H1 (cell line): ENCODE data around the gene WFIKKN1. TPM values are rescaled to one million over a fixed set of nuclear protein-coding genes. Genes with fewer than 3 reads are reported as not detected.
A peak's percentile ranks its signal among the peaks of the same experiment; 100 is the strongest.

Experiments
- CTCF ChIA-PET: fragments of 300-600 bp; sonication (Branson Sonifier 250); formaldehyde crosslinking; loops from one replicate; lab custom pipeline; 2021; ENCODE audit not compliant: partially characterized antibody; lab: Charles Lee
- POLR2A ChIA-PET: fragments of 300-600 bp; sonication (Branson Sonifier 250); formaldehyde crosslinking; loops from one replicate; lab custom pipeline; 2021; ENCODE audit warnings: inconsistent platforms; ENCODE audit not compliant: partially characterized antibody; lab: Charles Lee
- DNase-seq, 2 experiments: peaks; one replicate each; pipeline versions ENCODE4 v3.0.0 to v3.0.0-alpha.2; 2010 to 2022; ENCODE audit warnings: low spot score in 2 of 2, low read depth in 1 of 2, mixed read lengths in 1 of 2
- FAIRE-seq: peaks from 2 replicates; lab custom pipeline; 2011; peaks lifted over from hg19 to GRCh38; lab: Jason Lieb, UNC
- H2AFZ ChIP-seq: 2 replicates; pipeline ENCODE4 v1.8.1; 2012; ENCODE audit warnings: low read length, inconsistent platforms
- H2AK5ac ChIP-seq: 2 replicates; pipeline ENCODE4 v1.6.1; 2013; ENCODE audit warnings: low read depth, low read length
- H2BK120ac ChIP-seq: replicated peaks from 2 replicates; pipeline ENCODE3; 2013; ENCODE audit warnings: low read depth, low read length, inconsistent platforms
- H2BK12ac ChIP-seq: 2 replicates; pipeline ENCODE4 v1.6.1; 2013; ENCODE audit warnings: low read depth, low read length
- H2BK15ac ChIP-seq: 2 replicates; pipeline ENCODE4 v1.6.1; 2013; ENCODE audit warnings: low read length
- H2BK20ac ChIP-seq: 2 replicates; pipeline ENCODE4 v1.6.1; 2013; ENCODE audit warnings: low read length
- H2BK5ac ChIP-seq: 2 replicates; pipeline ENCODE4 v1.6.1; 2013; ENCODE audit warnings: low read depth, low read length
- H3K14ac ChIP-seq: 2 replicates; pipeline ENCODE4 v1.6.1; 2013; ENCODE audit warnings: inconsistent platforms; ENCODE audit not compliant: insufficient read length
- H3K18ac ChIP-seq: 2 replicates; pipeline ENCODE4 v1.6.1; 2013; ENCODE audit warnings: low read length; ENCODE audit errors: extremely low read depth
- H3K23ac ChIP-seq: 2 replicates; pipeline ENCODE4 v1.6.1; 2013; ENCODE audit warnings: inconsistent platforms; ENCODE audit not compliant: insufficient read length
- H3K23me2 ChIP-seq: 2 replicates; pipeline ENCODE4 v1.6.1; 2013; ENCODE audit warnings: low read depth, low read length
- H3K27ac ChIP-seq: 2 replicates; pipeline ENCODE4 v1.6.1; 2011; ENCODE audit warnings: low read depth, low read length, inconsistent platforms
- H3K27me3 ChIP-seq, 4 experiments: replicated peaks in 1 of 4; 1 replicate in 1 of 4; 2 replicates in 3 of 4; pipeline versions ENCODE4 v1.6.1 to v1.8.1; 2011 to 2013; ENCODE audit warnings: low read length in 3 of 4, mild to moderate bottlenecking in 3 of 4, inconsistent platforms in 2 of 4, mixed read lengths in 2 of 4, moderate library complexity in 1 of 4; ENCODE audit not compliant: control insufficient read depth in 3 of 4, insufficient read depth in 3 of 4; ENCODE audit errors: extremely low read depth in 1 of 4
- H3K36me3 ChIP-seq, 4 experiments: 2 replicates each; pipeline versions ENCODE4 v1.6.1 to v1.8.1; 2011 to 2013; ENCODE audit warnings: mild to moderate bottlenecking in 4 of 4, low read length in 3 of 4, moderate library complexity in 2 of 4, control low read depth in 1 of 4, inconsistent platforms in 1 of 4; ENCODE audit not compliant: insufficient read depth in 4 of 4, control insufficient read depth in 2 of 4
- H3K4ac ChIP-seq: replicated peaks from 2 replicates; pipeline ENCODE3; 2013; ENCODE audit warnings: low read length, low read depth, mixed read lengths, inconsistent platforms; ENCODE audit not compliant: insufficient read length
- H3K4me1 ChIP-seq, 4 experiments: replicated peaks in 1 of 4; 1 replicate in 1 of 4; 2 replicates in 3 of 4; pipeline versions ENCODE4 v1.6.1 to v1.8.1; 2011 to 2013; ENCODE audit warnings: low read length in 3 of 4, inconsistent platforms in 2 of 4, mixed read lengths in 1 of 4; ENCODE audit not compliant: insufficient read depth in 4 of 4, control insufficient read depth in 3 of 4
- H3K4me2 ChIP-seq, 2 experiments: 2 replicates each; pipeline versions ENCODE4 v1.6.1 to v1.8.1; 2011 to 2013; ENCODE audit warnings: low read depth in 2 of 2, low read length in 2 of 2, control low read depth in 1 of 2, inconsistent platforms in 1 of 2, mild to moderate bottlenecking in 1 of 2; ENCODE audit not compliant: insufficient read depth in 1 of 2
- H3K4me3 ChIP-seq, 4 experiments: fragments of 200-600, 300-600 bp in 1 of 4; sonication (generic), shearing (Covaris generic), sonication (Bioruptor Twin) in 1 of 4; 2 replicates each; pipeline versions ENCODE4 v1.5.1 to v1.8.1; 2011 to 2016; ENCODE audit warnings: low read length in 4 of 4, low read depth in 3 of 4, control low read depth in 2 of 4, inconsistent platforms in 2 of 4, mild to moderate bottlenecking in 2 of 4, mixed read lengths in 1 of 4, moderate library complexity in 1 of 4; ENCODE audit not compliant: insufficient read depth in 2 of 4; ENCODE audit errors: extremely low read depth in 1 of 4
- H3K56ac ChIP-seq: replicated peaks from 2 replicates; pipeline ENCODE3; 2013; ENCODE audit warnings: low read depth, mild to moderate bottlenecking, mixed read lengths, low read length, inconsistent platforms; ENCODE audit not compliant: insufficient read length
- H3K79me1 ChIP-seq: 2 replicates; pipeline ENCODE4 v1.6.1; 2013; ENCODE audit warnings: low read depth, low read length, control low read depth
- H3K79me2 ChIP-seq, 2 experiments: 2 replicates each; pipeline versions ENCODE4 v1.6.1 to v1.8.1; 2012 to 2013; ENCODE audit warnings: low read length in 2 of 2, mild to moderate bottlenecking in 2 of 2, inconsistent platforms in 1 of 2; ENCODE audit not compliant: insufficient read depth in 2 of 2, control insufficient read depth in 1 of 2
- H3K9ac ChIP-seq, 4 experiments: replicated peaks in 1 of 4; 1 replicate in 1 of 4; 2 replicates in 3 of 4; pipeline versions ENCODE4 v1.6.1 to v1.8.1; 2011 to 2013; ENCODE audit warnings: low read depth in 3 of 4, low read length in 3 of 4, control low read depth in 2 of 4, mild to moderate bottlenecking in 2 of 4, moderate library complexity in 2 of 4, inconsistent platforms in 1 of 4; ENCODE audit errors: extremely low read depth in 1 of 4
- H3K9me3 ChIP-seq, 2 experiments: 2 replicates each; pipeline versions ENCODE4 v1.6.1 to v1.8.1; 2012 to 2013; ENCODE audit warnings: mild to moderate bottlenecking in 2 of 2, moderate library complexity in 2 of 2, control low read depth in 1 of 2, inconsistent platforms in 1 of 2, low read depth in 1 of 2, low read length in 1 of 2, mixed read lengths in 1 of 2; ENCODE audit not compliant: insufficient read depth in 2 of 2
- H4K20me1 ChIP-seq, 2 experiments: replicated peaks in 1 of 2; 2 replicates each; pipeline versions ENCODE3 to v1.8.1; 2011 to 2013; ENCODE audit warnings: inconsistent platforms in 2 of 2, low read length in 2 of 2, mild to moderate bottlenecking in 1 of 2; ENCODE audit not compliant: insufficient read depth in 2 of 2, control insufficient read depth in 1 of 2
- H4K5ac ChIP-seq: 2 replicates; pipeline ENCODE4 v1.6.1; 2013; ENCODE audit warnings: low read length, low read depth, mixed read lengths, inconsistent platforms; ENCODE audit not compliant: insufficient read length
- H4K8ac ChIP-seq: 2 replicates; pipeline ENCODE4 v1.8.0; 2013; ENCODE audit warnings: mild to moderate bottlenecking, moderate library complexity, low read length, inconsistent platforms; ENCODE audit not compliant: insufficient read depth; ENCODE audit errors: extremely low read depth
- H4K91ac ChIP-seq: replicated peaks from 2 replicates; pipeline ENCODE3; 2013; ENCODE audit warnings: low read length, mixed read lengths, inconsistent platforms; ENCODE audit not compliant: insufficient read length
- BCL11A ChIP-seq, 2 experiments: IDR thresholded peaks; one replicate each; pipeline ENCODE4 v1.6.1; 2011; ENCODE audit warnings: low read depth in 2 of 2, low read length in 2 of 2, mild to moderate bottlenecking in 2 of 2
- CREB1 ChIP-seq: IDR thresholded peaks from 2 replicates; pipeline ENCODE4 v1.6.1; 2012; ENCODE audit warnings: inconsistent platforms
- FOSL1 ChIP-seq: IDR thresholded peaks from 2 replicates; pipeline ENCODE4 v1.6.1; 2011; ENCODE audit warnings: mild to moderate bottlenecking, low read depth, low read length, moderate library complexity; ENCODE audit not compliant: insufficient read depth
- KDM1A ChIP-seq: fragments of 200-600, 300-600 bp; sonication (generic); IDR thresholded peaks from 2 replicates; pipeline ENCODE4 v1.7.1; 2016; ENCODE audit warnings: mild to moderate bottlenecking, low read length, borderline replicate concordance
- NRF1 ChIP-seq: IDR thresholded peaks from 2 replicates; pipeline ENCODE4 v1.6.1; 2011; ENCODE audit warnings: mild to moderate bottlenecking, low read depth, low read length, improper control_type of control experiment
- RAD21 ChIP-seq, 2 experiments: IDR thresholded peaks in 1 of 2; conservative IDR thresholded peaks in 1 of 2; 2 replicates each; pipeline ENCODE4 v1.6.1; 2011; ENCODE audit warnings: low read depth in 2 of 2, low read length in 2 of 2, improper control_type of control experiment in 1 of 2, inconsistent platforms in 1 of 2, mild to moderate bottlenecking in 1 of 2, moderate library complexity in 1 of 2
- SP2 ChIP-seq: IDR thresholded peaks from 2 replicates; pipeline ENCODE4 v1.6.1; 2012; ENCODE audit warnings: mild to moderate bottlenecking, low read length, inconsistent platforms
- SP4 ChIP-seq: IDR thresholded peaks from 2 replicates; pipeline ENCODE4 v1.6.1; 2012; ENCODE audit warnings: low read length, inconsistent platforms
- WGBS, 2 experiments: shearing (Covaris generic) in 1 of 2; methylation state at CpG; one replicate each; pipeline versions ENCODE4 v1.1.6 to v1.1.7; 2013 to 2015; ENCODE audit warnings: low lambda C conversion rate in 2 of 2, mixed read lengths in 2 of 2, inconsistent platforms in 1 of 2, low coverage in 1 of 2, missing lambda C conversion rate in 1 of 2; ENCODE audit not compliant: insufficient replicate concordance in 2 of 2, insufficient coverage in 1 of 2, insufficient read length in 1 of 2; ENCODE audit errors: extremely low coverage in 1 of 2, missing lambda C conversion rate in 1 of 2; 5-methylcytosine and 5-hydroxymethylcytosine counted together
- polyA plus RNA-seq, 7 experiments: library from polyadenylated mRNA; depleted of rRNA in 3 of 7; stranded (reverse) in 5 of 7; unstranded in 2 of 7; fragments of >200 nt in 5 of 7; fragments of 200-250 nt in 2 of 7; gene quantifications; 1 replicate in 5 of 7; 2 replicates in 1 of 7; 4 replicates in 1 of 7; pipeline versions ENCODE4 v1.2.1 to v1.2.3, GENCODE V29; 2011 to 2013; ENCODE audit warnings: missing spikeins in 2 of 7, mixed read lengths in 2 of 7
- total RNA-seq: library from RNA; stranded (reverse); fragmentation: NEBNext Ultra II Directional; extraction: Animal tissue kit (Norgen Biotek cat#: 25700); gene quantifications from 2 replicates; pipeline ENCODE4 v1.2.1, GENCODE V29; 2021
- TF ChIP-seq, protein P1 (sequence below): IDR thresholded peaks from 2 replicates; pipeline ENCODE4 v1.6.1; 2011; ENCODE audit warnings: low read depth, mild to moderate bottlenecking, low read length; ENCODE audit not compliant: insufficient read depth

The WFIKKN1 gene
- total and polyA plus RNA-seq, 2 of the 8 experiments (the other 6 are each of a cell fraction or from before 2014, with no cell fraction given): 11.4 to 15.8 TPM

DNA sequence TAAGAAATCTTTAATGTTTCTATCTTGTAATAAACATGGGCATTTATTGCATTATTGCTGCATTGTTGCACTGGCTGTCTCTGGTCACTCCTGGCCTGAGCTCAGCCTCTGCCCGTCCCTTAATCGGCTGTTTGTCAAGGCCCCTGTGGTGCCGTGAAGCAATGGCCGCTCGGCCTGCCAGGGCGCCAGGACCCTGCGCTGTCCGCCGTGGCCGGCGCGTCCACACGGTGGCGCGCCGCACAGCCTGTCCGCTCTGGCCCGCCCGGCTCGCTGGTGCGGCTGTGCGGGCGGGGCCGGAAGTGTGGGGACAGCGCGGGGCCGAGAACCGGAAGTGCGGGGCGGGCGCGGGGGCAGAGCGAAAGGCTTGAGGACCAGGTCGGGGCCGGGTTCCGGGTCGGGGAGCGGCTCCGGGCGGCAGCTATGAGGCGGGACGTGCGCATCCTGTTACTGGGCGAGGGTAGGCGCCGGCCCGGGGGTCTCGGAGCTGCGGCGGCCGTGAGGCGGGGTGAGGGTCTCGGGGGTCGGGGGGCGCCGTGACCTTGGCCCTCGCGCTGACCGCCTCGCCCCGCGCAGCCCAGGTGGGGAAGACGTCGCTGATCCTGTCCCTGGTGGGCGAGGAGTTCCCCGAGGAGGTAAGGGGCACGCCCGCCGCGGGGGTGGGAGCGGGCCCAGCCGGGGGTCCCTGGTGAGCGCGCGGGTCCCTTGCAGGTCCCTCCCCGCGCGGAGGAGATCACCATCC lies 37.2 kb downstream of the WFIKKN1 start, which contains the start of gene RHOT2:
TSS of gene RHOT2 (plus strand) at position 353 of the 739 bp plus-strand sequence. CDS start at position 421, 68 bp downstream.
- no peak within 1 kb of the TSS for H2BK120ac ChIP-seq
- 0 out of 2 replicates have a peak within 1 kb of the TSS, but pooled peaks have one; percentile 32 for H2BK5ac ChIP-seq
- H3K23ac ChIP-seq: no peak within 1 kb of the TSS
- H3K4me3 ChIP-seq: peak within 1 kb of the TSS; percentile 71 to 89 (median 76)
- H3K36me3 ChIP-seq: peaks cover 11 to 37% (median 31%) of the 10 kb centered on the region in 4 experiments; a peak in 7 of 8 replicates
- H3K56ac ChIP-seq: peak within 1 kb of the TSS; percentile 39
- peak within 1 kb of the TSS; percentile 53; the same call in 1 of the 2 replicates for H2BK12ac ChIP-seq
- POLR2A ChIA-PET: interaction anchor here (0.7 to 17.4 kb wide), 10 partner anchors 10 to 142 kb away, joined by 3 to 214 read pairs (median 4); partner anchors contain the start of genes JMJD8, RHBDL1, STUB1 and WDR90
- no peaks in the 10 kb centered on the region for H3K27me3 ChIP-seq
- H3K14ac ChIP-seq: no peak within 1 kb of the TSS
- WGBS, 2 experiments: 18% methylated on average over 7 of the region's 78 CpGs; no CpG with 5 or more reads in 1 of the 2 experiments
- peak within 1 kb of the TSS; percentile 46 to 83 for H3K4me2 ChIP-seq
- DNase-seq (peak; percentile 47 to 94), FAIRE-seq (no peak)
- H4K91ac ChIP-seq: peak within 1 kb of the TSS; percentile 81
- H3K79me1 ChIP-seq: peaks cover 13% of the 10 kb centered on the region
- no peaks in the 10 kb centered on the region for H3K9me3 ChIP-seq
- H3K23me2 ChIP-seq: peaks cover 5% of the 10 kb centered on the region; the same call in 1 of the 2 replicates
- peak within 1 kb of the TSS; percentile 4; the same call in 1 of the 2 replicates for H2AK5ac ChIP-seq
- H2AFZ ChIP-seq: no peak within 1 kb of the TSS
- H4K20me1 ChIP-seq: peaks cover 4 to 23% of the 10 kb centered on the region in 2 experiments
- H4K5ac ChIP-seq: no peak within 1 kb of the TSS
- H2BK20ac ChIP-seq: no peak within 1 kb of the TSS
- H3K27ac ChIP-seq: peak within 1 kb of the TSS; percentile 23; the same call in 1 of the 2 replicates
- no peak within 1 kb of the TSS; the same call in 1 of the 2 replicates for H3K18ac ChIP-seq
- H2BK15ac ChIP-seq: peak within 1 kb of the TSS; percentile 46; the same call in 1 of the 2 replicates
- H3K9ac ChIP-seq: peak within 1 kb of the TSS; percentile 38 to 75 (median 57)
- H4K8ac ChIP-seq: peak within 1 kb of the TSS; percentile 89
- peaks cover 0 to 8% (median 5%) of the 10 kb centered on the region in 4 experiments; a peak in 5 of 7 replicates for H3K4me1 ChIP-seq
- peaks cover 0 to 13% of the 10 kb centered on the region in 2 experiments; a peak in 1 of 4 replicates for H3K79me2 ChIP-seq
- peak within 1 kb of the TSS; percentile 85 for H3K4ac ChIP-seq
- CTCF ChIA-PET: interaction anchor here (0.6 to 12.0 kb wide), 12 partner anchors 8 to 232 kb away, joined by 3 to 104 read pairs (median 4); partner anchors contain the start of genes JMJD8, WDR24 and WDR90
- no peak for TF ChIP-seq KDM1A
- TF ChIP-seq SP4: 0 out of 2 replicates have a peak, but pooled peaks have one; percentile 64
- no peak for TF ChIP-seq NRF1
- TF ChIP-seq CREB1: peak; percentile 66
- TF ChIP-seq, protein P1, sequence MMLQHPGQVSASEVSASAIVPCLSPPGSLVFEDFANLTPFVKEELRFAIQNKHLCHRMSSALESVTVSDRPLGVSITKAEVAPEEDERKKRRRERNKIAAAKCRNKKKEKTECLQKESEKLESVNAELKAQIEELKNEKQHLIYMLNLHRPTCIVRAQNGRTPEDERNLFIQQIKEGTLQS: no peak
- peak; percentile 34 to 65; a peak in 3 of 4 replicates for TF ChIP-seq RAD21 (IDR thresholded peaks at IDR 0.05 in 1 of 2, conservative IDR thresholded peaks at IDR 0.05 in 1 of 2; ENCODE audit: low read depth in 2 of 2, low read length in 2 of 2)
- TF ChIP-seq FOSL1: peak; percentile 39; the same call in 1 of the 2 replicates
- no peak for TF ChIP-seq BCL11A (IDR thresholded peaks at IDR 0.05; ENCODE audit: low read depth in 2 of 2, low read length in 2 of 2)
- peak; percentile 92 for TF ChIP-seq SP2
